HG03439 (cell line): ENCODE results near the gene MLEC.
"Not testable (repeated sequence)": the region's sequence is repeated elsewhere in the genome, so short reads cannot be mapped to it uniquely, and the experiment has no call there.

Source experiments
- ATAC-seq: cut with Tn5 transposase; IDR thresholded peaks from one replicate; pipeline ENCODE4 v1.9.1; 2021; ENCODE audit warnings: mild to moderate bottlenecking, moderate library complexity; ENCODE audit not compliant: unreplicated experiment

MLEC gene

GRCh38 chr12:120661432-120661831 lies 25.5 kb upstream of the MLEC start:
- ATAC-seq: no peak

GRCh38 chr12:120662879-120663278 lies 24.1 kb upstream of the MLEC start:
- no peak for ATAC-seq

GRCh38 chr12:120663741-120664140 lies 23.2 kb upstream of the MLEC start:
- no peak for ATAC-seq

- ATAC-seq: no peak
Observed at GRCh38 chr12:120666571-120667390, 20.2 kb upstream of the MLEC start.

GRCh38 chr12:120668091-120668867 lies 18.7 kb upstream of the MLEC start:
- ATAC-seq: no peak

GRCh38 chr12:120668868-120669840 lies 17.8 kb upstream of the MLEC start:
- peak; percentile 60 for ATAC-seq

GRCh38 chr12:120670237-120670636 lies 16.7 kb upstream of the MLEC start:
- ATAC-seq: not testable (repeated sequence)

GRCh38 chr12:120670667-120671066 lies 16.3 kb upstream of the MLEC start:
- no peak for ATAC-seq

- ATAC-seq: no peak
Observed at GRCh38 chr12:120674097-120674636, 12.8 kb upstream of the MLEC start.

GRCh38 chr12:120677765-120678473 lies 9.0 kb upstream of the MLEC start:
- no peak for ATAC-seq

- no peak for ATAC-seq
Observed at GRCh38 chr12:120678572-120678971, 8.4 kb upstream of the MLEC start.

- no peak for ATAC-seq
Observed at GRCh38 chr12:120680165-120680738, 6.7 kb upstream of the MLEC start.

GRCh38 chr12:120684523-120684932 lies 2.4 kb upstream of the MLEC start:
- ATAC-seq: no peak

- no peak for ATAC-seq
Observed at GRCh38 chr12:120685522-120685921, 1.4 kb upstream of the MLEC start.

- peak; percentile 82 for ATAC-seq
Observed at GRCh38 chr12:120686151-120686689, 729 bp upstream of the MLEC start.

- no peak for ATAC-seq
Observed at GRCh38 chr12:120687578-120688289, 785 bp downstream of the MLEC start.

GRCh38 chr12:120688527-120689071 lies 1.6 kb downstream of the MLEC start:
- ATAC-seq: no peak

- ATAC-seq: no peak
Observed at GRCh38 chr12:120689397-120690082, 2.6 kb downstream of the MLEC start.
